Renal cortical epithelial cell (primary cell): ENCODE results near the gene SETDB2. TPM values are rescaled to one million over a fixed set of nuclear protein-coding genes. Genes with fewer than 3 reads are reported as not detected.

Experiments used
- DNase-seq: peaks from one replicate; pipeline ENCODE4 v3.0.0-alpha.2; 2011; ENCODE audit warnings: low read depth
- total RNA-seq: library from RNA; depleted of rRNA; stranded (reverse); fragments of >200 nt; gene quantifications from 2 replicates; pipeline ENCODE4 v1.2.3, GENCODE V29; 2014

The SETDB2 gene
- total RNA-seq, 1 donor from 2014 or later, result 12.0 TPM

- no peak for DNase-seq
Observed at GRCh38 chr13:49428041-49428763, 15.9 kb upstream of the SETDB2 start.

GRCh38 chr13:49429121-49429520 is 15.0 kb upstream of the SETDB2 start:
- no peak for DNase-seq

GRCh38 chr13:49435992-49436391 is 8.1 kb upstream of the SETDB2 start:
- no peak for DNase-seq

GRCh38 chr13:49436890-49437289 is 7.2 kb upstream of the SETDB2 start:
- peak; percentile 52 for DNase-seq

DNA sequence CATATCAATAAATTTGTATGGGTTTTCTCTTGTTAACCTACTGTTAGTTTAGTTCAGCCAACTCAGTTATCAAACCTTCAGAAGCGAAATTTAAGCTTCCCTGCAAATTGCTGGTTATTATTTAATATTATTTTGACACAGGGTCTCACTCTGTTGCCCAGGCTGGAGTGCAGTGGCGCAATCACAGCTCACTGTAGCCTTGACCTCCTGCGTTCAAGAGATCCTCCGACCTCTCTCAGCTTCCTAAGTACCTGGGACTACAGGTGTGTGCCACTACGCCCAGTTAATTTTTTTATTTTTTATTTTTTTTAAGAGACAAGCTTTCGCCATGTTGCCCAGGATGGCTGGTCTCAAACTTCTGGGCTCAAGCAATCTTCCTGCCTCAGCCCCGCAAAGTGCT is 6.4 kb upstream of the SETDB2 start:
- no peak for DNase-seq

- no peak for DNase-seq
Observed at GRCh38 chr13:49439609-49440008, 4.5 kb upstream of the SETDB2 start.

- DNase-seq, result no peak
Observed at GRCh38 chr13:49441312-49441711, 2.8 kb upstream of the SETDB2 start.

GRCh38 chr13:49441846-49442245 is 2.2 kb upstream of the SETDB2 start:
- peak; percentile 45 for DNase-seq

GRCh38 chr13:49443357-49443703 is 744 bp upstream of the SETDB2 start:
- no peak for DNase-seq

DNA sequence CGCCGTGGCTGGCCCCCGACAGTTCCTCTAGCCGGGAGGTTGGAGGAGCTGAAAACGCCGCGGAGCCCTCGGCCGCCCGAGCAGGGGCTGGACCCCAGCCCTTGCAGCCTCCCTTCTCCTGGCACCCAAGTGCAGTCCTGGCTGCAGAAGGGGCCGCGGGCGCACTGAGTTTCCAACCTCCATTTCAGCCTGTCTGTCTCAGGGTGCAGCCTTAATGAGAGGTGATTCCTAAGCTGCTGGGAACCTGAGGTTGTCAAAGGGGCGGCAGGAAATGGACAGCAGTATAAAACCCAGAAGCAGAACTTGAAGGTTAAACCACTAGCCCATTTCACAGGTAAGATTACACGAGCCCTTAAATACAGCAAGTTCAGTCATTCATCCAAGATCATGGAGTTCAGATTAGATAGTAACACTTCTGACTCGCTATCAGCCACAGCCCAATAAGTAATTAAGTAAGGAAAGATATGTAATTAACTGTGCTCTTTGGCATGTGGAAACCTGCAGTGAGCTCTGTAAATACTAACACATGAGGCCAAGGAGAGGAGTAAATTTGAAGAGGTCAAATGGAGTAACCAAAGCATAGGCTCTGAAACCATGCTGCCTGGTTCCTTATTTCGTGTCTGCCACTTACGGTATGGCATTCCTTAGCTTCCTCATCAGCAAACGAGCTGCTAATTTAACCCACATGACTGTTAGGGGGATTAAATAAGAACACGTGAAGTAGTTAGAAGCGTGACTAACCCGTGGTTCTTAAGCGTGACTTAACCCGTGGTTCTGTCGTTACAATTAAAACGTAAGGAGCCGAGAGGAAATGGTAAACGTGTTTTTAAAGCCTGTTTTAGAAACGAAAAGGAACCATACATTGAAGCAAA is 686 bp downstream of the SETDB2 start:
- peak; percentile 86 for DNase-seq

DNA sequence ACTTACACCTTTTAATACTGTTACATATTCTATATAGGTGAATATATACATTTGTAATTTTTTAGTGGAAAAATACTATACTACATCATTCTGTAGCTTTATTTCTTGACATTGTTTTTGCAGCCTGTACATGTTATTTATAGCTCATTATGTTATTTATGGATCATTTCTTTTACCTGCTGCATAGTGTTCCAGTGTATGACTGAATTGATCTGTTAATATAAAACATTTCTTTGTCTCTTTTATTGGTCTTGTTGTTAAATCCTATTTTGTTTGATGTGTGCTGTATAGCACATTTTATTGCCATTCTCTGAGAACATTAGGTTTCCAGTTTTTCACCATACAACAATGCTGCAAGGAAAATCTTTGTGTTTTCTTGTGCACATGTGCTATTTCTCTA is 2.4 kb downstream of the SETDB2 start:
- no peak for DNase-seq

DNA sequence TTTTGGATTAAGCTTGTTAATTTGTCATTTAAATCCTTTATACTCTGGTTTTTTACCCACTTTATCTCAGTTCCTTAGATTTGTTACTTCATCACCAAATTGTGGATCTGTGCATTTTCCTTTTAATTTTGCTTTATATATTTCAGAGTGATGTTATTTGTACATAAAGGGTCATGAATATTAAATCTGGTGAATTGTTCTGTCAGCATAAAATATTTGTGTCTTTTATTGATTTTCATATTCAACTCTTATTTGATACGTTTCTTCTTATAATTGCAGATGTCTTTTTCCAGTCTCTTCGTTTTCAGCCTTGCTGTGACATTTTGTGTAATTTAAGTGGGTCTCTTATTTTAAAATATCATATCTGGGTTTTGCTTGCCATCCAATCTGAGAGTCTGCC is 4.7 kb downstream of the SETDB2 start:
- no peak for DNase-seq

- DNase-seq, result no peak
Observed at GRCh38 chr13:49450105-49450819, 6.2 kb downstream of the SETDB2 start.

GRCh38 chr13:49452725-49453457 is 8.8 kb downstream of the SETDB2 start:
- no peak for DNase-seq

- DNase-seq, result no peak
Observed at GRCh38 chr13:49453465-49453864, 9.4 kb downstream of the SETDB2 start.

- no peak for DNase-seq
Observed at GRCh38 chr13:49454388-49455006, 10.4 kb downstream of the SETDB2 start.

DNA sequence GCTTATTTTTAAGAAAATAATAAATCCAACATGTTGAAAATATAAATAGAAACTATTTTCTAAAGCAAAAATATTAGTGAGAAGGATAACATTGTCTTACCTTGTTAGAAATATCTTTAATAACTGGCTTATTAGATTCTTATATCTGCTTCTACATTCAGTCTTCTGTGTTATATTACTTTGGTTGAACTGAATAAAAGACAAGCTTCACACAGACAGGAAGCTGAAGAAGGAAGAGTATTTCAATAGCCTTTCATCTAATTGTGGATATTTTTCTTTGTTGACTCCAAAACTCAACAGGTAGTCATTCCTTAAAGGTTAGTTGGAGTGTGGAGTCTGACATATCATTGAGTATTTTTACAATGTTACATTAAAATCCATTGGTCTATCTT is 10.9 kb downstream of the SETDB2 start:
- no peak for DNase-seq

- no peak for DNase-seq
Observed at GRCh38 chr13:49456156-49456555, 12.1 kb downstream of the SETDB2 start.

- DNase-seq, result no peak
Observed at GRCh38 chr13:49457221-49457620, 13.1 kb downstream of the SETDB2 start.

DNA sequence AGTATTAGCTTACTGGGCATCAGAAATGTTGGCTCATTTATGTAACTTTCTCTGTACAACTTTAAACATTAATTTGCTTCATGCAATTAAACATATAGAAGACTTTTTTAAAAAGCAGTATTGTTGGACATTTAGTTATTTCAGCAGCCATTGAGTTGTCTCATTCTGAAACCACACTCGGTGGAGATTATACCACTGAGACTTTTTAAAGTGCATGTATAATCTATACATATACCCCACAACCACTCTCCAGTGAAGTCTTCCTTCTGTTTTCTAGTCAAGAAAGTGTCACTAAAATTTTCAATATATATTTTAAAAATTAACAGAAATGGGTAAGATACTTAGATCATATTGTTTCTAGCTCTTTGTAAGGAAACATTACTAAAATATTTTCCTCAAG is 15.5 kb downstream of the SETDB2 start:
- DNase-seq, result no peak

GRCh38 chr13:49464085-49464484 is 20.0 kb downstream of the SETDB2 start:
- DNase-seq, result no peak
